NCI-H1417 treated with DMSO at 0.1 percent for 48 hours (cell line): ENCODE data around the gene TMEM106C.

ENCODE experiments used
- DNase-seq: peaks from one replicate; lab custom pipeline; 2025; lab: John Stamatoyannopoulos, UW

Gene TMEM106C

GRCh38 chr12:47979686-47980085, 16.3 kb downstream of the TMEM106C start:
- no peak for DNase-seq

- DNase-seq: no peak
Measured at GRCh38 chr12:47980197-47980596, 16.8 kb downstream of the TMEM106C start.

GRCh38 chr12:47980779-47981495, 17.5 kb downstream of the TMEM106C start:
- no peak for DNase-seq

- DNase-seq: no peak
Measured at GRCh38 chr12:47981496-47982260, 18.3 kb downstream of the TMEM106C start.

- no peak for DNase-seq
Measured at GRCh38 chr12:47982311-47982710, 18.9 kb downstream of the TMEM106C start.

- no peak for DNase-seq
Measured at GRCh38 chr12:47982770-47983169, 19.4 kb downstream of the TMEM106C start.

- no peak for DNase-seq
Measured at GRCh38 chr12:47983541-47984115, 20.2 kb downstream of the TMEM106C start.

GRCh38 chr12:47984331-47984801, 21.0 kb downstream of the TMEM106C start:
- DNase-seq: no peak

GRCh38 chr12:47985596-47986290, 22.3 kb downstream of the TMEM106C start:
- no peak for DNase-seq

- DNase-seq: no peak
Measured at GRCh38 chr12:47986291-47986660, 22.9 kb downstream of the TMEM106C start.

- no peak for DNase-seq
Measured at GRCh38 chr12:47986832-47987231, 23.4 kb downstream of the TMEM106C start.

- DNase-seq: no peak
Measured at GRCh38 chr12:47987411-47988072, 24.1 kb downstream of the TMEM106C start.

- no peak for DNase-seq
Measured at GRCh38 chr12:47988073-47989022, 25.0 kb downstream of the TMEM106C start.

GRCh38 chr12:47989023-47989417, 25.6 kb downstream of the TMEM106C start:
- DNase-seq: no peak

GRCh38 chr12:47989666-47990065, 26.3 kb downstream of the TMEM106C start:
- no peak for DNase-seq

- DNase-seq: no peak
Measured at GRCh38 chr12:47990351-47991105, 27.1 kb downstream of the TMEM106C start.

- no peak for DNase-seq
Measured at GRCh38 chr12:47991106-47992061, 28.0 kb downstream of the TMEM106C start.

GRCh38 chr12:47992776-47993175, 29.4 kb downstream of the TMEM106C start:
- DNase-seq: no peak

GRCh38 chr12:47993491-47993890, 30.1 kb downstream of the TMEM106C start:
- DNase-seq: no peak
